ENCODE measurements around the gene PHF12. TPM values are rescaled to one million over a fixed set of nuclear protein-coding genes. Genes with fewer than 3 reads are reported as not detected.
A peak's percentile ranks its signal among the peaks of the same experiment; 100 is the strongest.
"Not testable (repeated sequence)": the region's sequence is repeated elsewhere in the genome, so short reads cannot be mapped to it uniquely, and the experiment has no call there.

PHF12 gene
- total RNA-seq, 1 experiment from 2014 or later: 48.5 TPM

DNA sequence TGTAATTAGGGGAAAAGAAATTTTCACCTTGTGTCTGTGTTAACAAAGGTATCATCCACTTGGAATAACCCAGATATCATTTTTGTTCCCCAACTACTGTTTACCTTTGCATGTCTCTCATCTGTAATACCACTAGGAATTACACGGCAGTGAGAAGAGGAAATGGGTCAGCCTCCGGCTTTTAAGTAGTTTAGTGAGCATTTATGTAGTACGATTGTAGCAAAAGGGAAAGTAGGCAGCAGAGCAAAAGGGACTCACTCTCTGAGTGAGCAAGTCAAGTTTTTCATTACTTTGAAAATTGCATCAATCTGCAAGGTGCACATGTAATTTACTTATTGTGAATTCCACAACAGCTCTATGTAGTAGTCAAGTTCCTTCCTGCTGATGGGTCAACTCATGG lies 11.2 kb downstream of the PHF12 start:
- Histone ChIP-seq H3K9me3 (replicated peaks) (no peaks in the 10 kb centered on the region), H3K4me3 (no peak overlapping the region), H3K27ac (no peak overlapping the region), H3K36me3 (peaks cover 60% of the 10 kb centered on the region), H3K27me3 (no peaks in the 10 kb centered on the region), H3K4me1 (no peaks in the 10 kb centered on the region)
- DNase-seq: no peak

DNA sequence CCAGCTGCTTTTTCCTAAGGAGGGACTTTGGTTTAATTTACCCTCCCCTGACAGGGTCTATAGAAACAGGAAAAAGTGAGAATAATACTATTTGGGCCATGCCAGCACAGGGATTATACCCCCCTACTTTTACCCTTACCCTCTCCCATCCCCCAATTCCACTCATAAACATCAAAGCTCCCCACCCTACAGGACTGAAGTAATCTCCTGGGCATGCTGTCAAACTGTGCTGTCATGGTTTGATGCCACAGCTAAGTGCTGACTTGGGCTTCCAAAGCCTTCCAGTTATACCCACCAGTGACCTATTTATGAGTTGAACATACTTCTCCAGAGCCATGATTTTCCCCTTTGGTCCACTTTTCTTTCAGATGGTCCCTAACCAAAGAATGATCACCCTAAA lies 12.8 kb downstream of the PHF12 start:
- no peak overlapping the region for H3K4me3 ChIP-seq
- no peak for DNase-seq
- H3K27ac ChIP-seq: no peak overlapping the region
- no peaks in the 10 kb centered on the region for H3K27me3 ChIP-seq
- H3K36me3 ChIP-seq: peaks cover 56% of the 10 kb centered on the region
- no peaks in the 10 kb centered on the region for H3K4me1 ChIP-seq
- no peaks in the 10 kb centered on the region for H3K9me3 ChIP-seq (replicated peaks)

DNA sequence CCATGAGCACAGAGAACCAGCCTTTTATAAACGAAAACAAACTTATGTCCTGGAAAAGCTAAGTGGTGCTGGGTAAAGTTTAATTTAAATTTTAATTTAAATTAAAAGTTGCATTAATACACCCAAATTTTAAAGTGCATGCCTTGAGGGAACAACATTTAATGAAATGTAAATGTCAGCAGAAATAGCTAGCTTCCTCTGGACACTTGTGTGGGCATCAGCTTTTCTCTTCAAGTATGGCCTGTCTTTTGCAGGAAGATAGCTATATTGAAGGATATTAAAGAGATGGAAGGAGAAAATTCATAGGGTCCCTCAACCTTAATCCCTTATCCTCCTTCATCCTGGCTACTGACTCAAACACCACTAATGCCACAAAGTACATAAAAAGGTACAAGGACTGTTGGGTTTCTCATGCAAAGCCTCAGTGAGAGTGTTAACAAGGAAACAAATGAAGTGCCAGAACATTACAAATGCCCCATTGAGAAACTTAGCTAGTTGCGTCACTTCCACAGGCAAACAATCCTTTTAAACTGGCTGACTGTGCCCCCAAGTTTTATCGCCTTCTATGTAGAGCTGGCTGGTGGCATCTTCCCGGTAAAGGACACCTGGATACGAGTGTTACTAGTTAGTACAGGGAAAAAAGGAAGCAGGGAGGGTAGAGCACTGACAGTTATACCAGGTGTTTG lies 14.1 kb downstream of the PHF12 start:
- Histone ChIP-seq H3K27me3 (no peaks in the 10 kb centered on the region), H3K36me3 (peaks cover 47% of the 10 kb centered on the region), H3K27ac (no peak overlapping the region), H3K9me3 (replicated peaks) (no peaks in the 10 kb centered on the region), H3K4me3 (no peak overlapping the region), H3K4me1 (no peaks in the 10 kb centered on the region)
- DNase-seq: no peak

DNA sequence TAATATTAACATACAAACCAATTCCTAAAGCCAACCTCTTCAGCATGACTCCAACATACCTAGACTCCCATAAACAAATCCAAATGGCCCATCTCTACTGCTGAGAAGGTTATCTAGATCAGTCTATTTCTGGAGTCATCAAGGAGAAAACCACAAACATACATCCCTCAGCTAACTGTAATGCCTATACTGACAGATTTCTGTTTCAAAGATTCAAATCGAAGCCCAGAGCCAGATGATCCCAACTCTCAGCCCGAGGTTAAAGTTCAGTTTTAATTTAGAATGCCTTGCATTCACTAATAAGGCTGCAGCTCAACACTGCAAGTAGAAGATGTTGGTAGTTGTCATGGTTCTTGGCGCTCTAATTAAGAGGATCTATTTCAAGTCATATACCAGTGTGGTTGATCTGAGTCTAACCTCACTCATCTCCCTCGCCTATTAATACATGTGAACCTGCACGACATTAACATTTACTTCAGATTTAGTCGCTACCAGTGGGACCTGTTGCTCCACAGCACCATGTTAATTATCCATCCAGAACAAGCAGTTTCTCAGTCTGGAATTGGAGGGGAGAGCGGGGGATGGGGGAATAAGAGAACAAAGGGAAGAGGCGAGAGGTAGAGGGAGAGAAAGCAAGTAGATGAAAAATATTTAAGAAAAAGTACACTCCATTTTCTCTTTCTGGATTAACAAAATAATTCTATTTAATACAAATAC lies 15.4 kb downstream of the PHF12 start:
- Histone ChIP-seq H3K27ac (no peak overlapping the region), H3K36me3 (peaks cover 42% of the 10 kb centered on the region), H3K4me1 (no peaks in the 10 kb centered on the region), H3K9me3 (replicated peaks) (no peaks in the 10 kb centered on the region), H3K27me3 (no peaks in the 10 kb centered on the region), H3K4me3 (no peak overlapping the region)
- no peak for DNase-seq

DNA sequence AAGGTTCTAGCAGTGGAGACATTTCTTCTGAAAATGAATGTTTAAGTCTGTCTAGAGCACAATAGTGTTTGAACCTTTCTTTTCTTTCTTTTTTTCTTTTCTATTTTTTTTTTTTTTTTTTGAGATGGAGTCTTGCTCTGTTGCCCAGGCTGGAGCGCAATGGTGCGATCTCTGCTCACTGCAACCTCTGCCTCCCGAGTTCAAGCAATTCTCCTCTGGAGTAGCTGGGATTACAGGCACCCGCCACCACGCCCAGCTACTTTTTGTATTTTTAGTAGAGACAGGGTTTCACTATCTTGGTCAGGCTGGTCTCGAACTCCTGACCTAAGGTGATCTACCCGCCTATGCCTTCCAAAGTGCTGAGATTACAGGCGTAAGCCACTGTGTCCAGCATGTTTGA lies 16.8 kb downstream of the PHF12 start:
- not testable (repeated sequence) for H3K4me1 ChIP-seq; H3K9me3 ChIP-seq (replicated peaks); H3K4me3 ChIP-seq; DNase-seq; H3K27ac ChIP-seq; H3K27me3 ChIP-seq
- H3K36me3 ChIP-seq: peaks cover 45% of the 10 kb centered on the region

DNA sequence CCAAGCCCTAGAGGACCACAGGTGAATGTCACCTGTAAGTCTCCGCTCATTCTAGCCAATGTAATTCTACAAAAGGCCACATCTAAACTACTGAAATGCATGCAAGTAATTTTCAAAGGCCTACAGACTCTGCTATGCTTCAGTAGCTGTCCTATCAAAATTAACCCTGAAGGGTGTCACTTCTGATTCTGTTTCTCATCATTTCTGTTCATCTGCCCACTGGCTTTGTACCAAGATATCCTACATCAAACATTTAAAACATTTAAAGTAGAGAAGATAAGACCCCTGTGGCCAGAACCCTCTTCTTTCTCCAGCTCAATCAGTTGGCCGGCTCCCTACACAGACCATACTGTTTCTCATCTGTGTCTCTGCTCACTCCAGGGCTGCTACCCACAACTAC lies 21.5 kb downstream of the PHF12 start:
- no peaks in the 10 kb centered on the region for H3K27me3 ChIP-seq
- DNase-seq: no peak
- H3K9me3 ChIP-seq (replicated peaks): peaks cover 6% of the 10 kb centered on the region; the same call in 1 of the 2 replicates
- H3K4me1 ChIP-seq: 0 out of 2 replicates have a peak, but pooled peaks cover 3% of the 10 kb centered on the region
- no peak overlapping the region for H3K27ac ChIP-seq
- H3K36me3 ChIP-seq: peaks cover 49% of the 10 kb centered on the region
- H3K4me3 ChIP-seq: no peak overlapping the region

DNA sequence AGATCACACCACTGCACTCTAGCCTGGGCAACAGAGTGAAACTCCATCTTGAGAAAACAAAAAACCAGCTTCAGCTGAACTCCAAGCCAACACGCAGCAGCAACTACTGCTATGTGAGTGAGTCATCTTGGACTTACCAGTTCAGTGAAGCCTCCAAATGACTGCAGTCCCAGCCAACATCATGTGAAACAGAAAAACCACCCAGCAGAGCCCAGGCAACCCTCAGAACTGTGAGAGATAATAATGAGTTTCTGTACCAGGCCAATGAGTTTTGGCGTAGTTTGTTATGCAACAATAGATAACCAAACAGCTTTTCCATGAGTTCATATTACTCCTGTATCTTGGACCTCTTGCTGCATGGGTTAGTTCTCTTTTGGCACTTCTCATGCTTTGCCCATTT lies 23.3 kb downstream of the PHF12 start:
- Histone ChIP-seq H3K27me3 (no peaks in the 10 kb centered on the region), H3K36me3 (peaks cover 62% of the 10 kb centered on the region), H3K4me3 (no peak overlapping the region), H3K9me3 (replicated peaks) (peaks cover 6% of the 10 kb centered on the region; the same call in 1 of the 2 replicates), H3K27ac (no peak overlapping the region), H3K4me1 (0 out of 2 replicates have a peak, but pooled peaks cover 3% of the 10 kb centered on the region)
- DNase-seq: no peak

DNA sequence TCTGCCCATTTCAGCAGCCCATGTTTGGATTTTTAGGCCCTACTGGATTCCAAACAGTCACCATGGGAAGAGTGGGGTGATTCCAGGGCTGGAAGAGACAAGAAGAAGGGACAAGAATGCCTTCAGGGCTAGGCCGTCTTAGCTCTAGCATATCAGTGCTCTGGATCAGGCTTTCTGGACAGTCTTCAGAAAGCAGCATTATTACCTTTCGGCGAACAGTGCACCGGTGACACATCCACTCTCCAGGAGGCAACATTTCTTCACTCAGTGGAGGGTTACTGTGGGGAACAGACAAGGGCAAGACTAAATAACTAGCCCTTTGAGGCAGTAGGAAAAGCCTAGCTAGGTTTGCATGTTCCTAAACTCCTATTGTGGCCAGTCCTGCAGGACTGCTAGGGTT lies 24.5 kb downstream of the PHF12 start:
- peaks cover 71% of the 10 kb centered on the region for H3K36me3 ChIP-seq
- no peak overlapping the region for H3K27ac ChIP-seq
- H3K4me1 ChIP-seq: 0 out of 2 replicates have a peak, but pooled peaks cover 3% of the 10 kb centered on the region
- no peaks in the 10 kb centered on the region for H3K27me3 ChIP-seq
- peaks cover 6% of the 10 kb centered on the region; the same call in 1 of the 2 replicates for H3K9me3 ChIP-seq (replicated peaks)
- no peak for DNase-seq
- no peak overlapping the region for H3K4me3 ChIP-seq

DNA sequence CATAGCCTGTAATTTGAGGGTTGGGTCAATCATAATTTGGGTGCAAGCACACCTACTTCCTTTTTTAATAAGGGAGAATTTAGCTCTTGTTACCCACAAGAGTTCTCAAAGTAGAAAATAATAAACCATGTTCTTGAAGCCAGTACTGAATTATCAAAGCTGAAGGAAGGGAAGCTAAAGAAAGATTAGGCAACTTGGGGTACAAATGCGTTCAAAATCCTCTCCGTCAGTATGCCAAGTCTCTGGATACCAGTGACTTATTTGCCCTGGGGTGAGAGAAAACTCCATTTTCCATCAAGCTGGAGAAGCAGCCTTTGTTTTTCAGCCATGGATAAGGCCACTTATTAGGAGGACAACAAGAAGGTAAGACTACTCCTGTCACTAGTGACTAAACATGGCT lies 25.0 kb downstream of the PHF12 start:
- Histone ChIP-seq H3K27ac (no peak overlapping the region), H3K4me3 (no peak overlapping the region), H3K36me3 (peaks cover 73% of the 10 kb centered on the region)

DNA sequence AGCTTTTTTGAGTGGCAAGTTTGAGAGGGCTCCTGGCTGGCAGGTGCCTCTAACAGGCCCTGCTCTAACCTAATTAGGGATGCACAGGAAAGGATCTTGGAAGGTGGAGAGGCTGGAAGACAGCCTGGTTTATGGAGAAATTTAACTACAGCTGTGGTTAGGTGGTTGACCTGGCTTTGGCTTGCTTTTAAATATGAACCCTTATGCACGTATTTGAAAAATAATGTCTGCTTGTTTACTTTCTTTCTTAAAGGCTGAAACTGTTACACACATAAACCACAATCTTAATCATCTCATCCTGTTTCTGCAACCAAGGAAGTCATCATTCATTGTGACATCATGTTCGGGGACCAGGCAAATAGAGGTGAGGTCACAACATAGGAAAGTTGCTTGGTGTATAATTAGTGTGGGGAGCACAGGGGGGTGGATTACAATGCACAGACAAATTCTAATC lies 25.4 kb downstream of the PHF12 start:
- Histone ChIP-seq H3K27me3 (no peaks in the 10 kb centered on the region), H3K27ac (no peak overlapping the region), H3K36me3 (peaks cover 77% of the 10 kb centered on the region), H3K4me1 (0 out of 2 replicates have a peak, but pooled peaks cover 3% of the 10 kb centered on the region), H3K9me3 (replicated peaks) (peaks cover 6% of the 10 kb centered on the region; the same call in 1 of the 2 replicates), H3K4me3 (no peak overlapping the region)
- DNase-seq: no peak

More for the DNA sequence above, 25.0 kb downstream of the PHF12 start:
- Histone ChIP-seq H3K27me3 (no peaks in the 10 kb centered on the region), H3K4me1 (0 out of 2 replicates have a peak, but pooled peaks cover 3% of the 10 kb centered on the region), H3K9me3 (replicated peaks) (peaks cover 6% of the 10 kb centered on the region; the same call in 1 of the 2 replicates)
- DNase-seq: no peak

DNA sequence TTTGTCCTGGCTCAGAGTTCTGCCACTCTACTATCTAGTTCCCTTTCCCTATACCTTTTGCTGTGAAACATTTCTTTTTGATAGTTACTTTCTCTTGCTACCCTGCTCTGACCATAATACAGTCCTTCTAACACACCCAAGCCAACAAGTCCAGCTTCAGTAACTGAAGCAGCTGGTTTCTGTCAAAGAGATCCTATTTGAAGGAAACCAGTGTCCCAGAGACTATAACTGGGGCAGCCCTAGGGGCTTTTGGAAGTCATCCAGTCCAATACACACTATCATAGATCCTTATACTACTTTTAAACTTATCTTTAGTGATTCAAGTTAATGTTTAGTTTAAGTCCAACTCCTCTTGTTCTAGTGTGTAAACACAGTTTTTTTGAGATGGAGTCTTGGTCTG lies 31.1 kb downstream of the PHF12 start:
- Histone ChIP-seq H3K27me3 (no peaks in the 10 kb centered on the region), H3K27ac (no peak overlapping the region), H3K36me3 (peaks cover 95% of the 10 kb centered on the region), H3K9me3 (replicated peaks) (no peaks in the 10 kb centered on the region), H3K4me1 (no peaks in the 10 kb centered on the region), H3K4me3 (no peak overlapping the region)
- DNase-seq: no peak

DNA sequence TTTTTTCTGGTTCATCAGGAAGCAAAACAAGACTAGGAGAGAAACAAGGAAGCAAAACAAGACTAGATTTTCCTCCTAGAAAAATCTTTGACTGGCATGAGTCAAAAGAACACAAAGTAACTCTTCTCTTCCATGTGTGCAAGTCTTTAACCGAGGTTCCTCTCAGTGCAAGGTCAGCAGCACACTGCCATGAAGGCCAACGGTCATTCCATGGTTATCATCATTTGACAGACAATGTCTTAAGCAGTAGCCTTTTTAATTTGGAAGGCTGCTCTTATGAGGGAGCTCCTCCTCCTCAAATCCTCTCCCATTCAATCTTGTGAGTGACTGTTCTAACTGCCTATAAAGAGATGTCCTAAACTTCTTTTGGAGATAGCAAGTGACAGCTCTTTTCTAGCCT lies 33.0 kb downstream of the PHF12 start:
- Histone ChIP-seq H3K4me1 (no peaks in the 10 kb centered on the region), H3K4me3 (no peak overlapping the region), H3K36me3 (peaks cover 94% of the 10 kb centered on the region), H3K27ac (no peak overlapping the region), H3K27me3 (no peaks in the 10 kb centered on the region), H3K9me3 (replicated peaks) (no peaks in the 10 kb centered on the region)
- no peak for DNase-seq

DNA sequence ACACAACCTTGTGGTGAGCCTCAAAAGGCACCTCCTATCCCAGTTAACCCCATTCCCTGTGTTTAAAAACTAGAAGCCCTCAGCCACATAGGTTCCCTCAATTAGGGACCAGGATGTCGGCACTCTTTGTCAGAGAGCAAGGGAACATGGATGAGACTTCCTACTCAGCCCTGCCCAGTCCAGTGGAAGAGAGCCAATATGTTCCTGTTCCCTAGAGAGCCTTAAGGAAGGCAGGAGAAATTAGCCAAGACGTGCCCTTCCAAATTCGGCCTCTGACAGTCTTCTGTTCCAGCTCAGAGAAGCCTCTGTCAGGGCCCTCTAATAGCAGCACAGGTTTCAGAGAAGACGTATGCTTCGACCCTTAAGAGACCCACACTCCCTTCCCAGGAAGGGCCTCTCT lies 33.9 kb downstream of the PHF12 start:
- Histone ChIP-seq H3K9me3 (replicated peaks) (no peaks in the 10 kb centered on the region), H3K4me3 (no peak overlapping the region), H3K4me1 (no peaks in the 10 kb centered on the region), H3K36me3 (peaks cover 94% of the 10 kb centered on the region), H3K27ac (no peak overlapping the region), H3K27me3 (no peaks in the 10 kb centered on the region)
- DNase-seq: no peak

DNA sequence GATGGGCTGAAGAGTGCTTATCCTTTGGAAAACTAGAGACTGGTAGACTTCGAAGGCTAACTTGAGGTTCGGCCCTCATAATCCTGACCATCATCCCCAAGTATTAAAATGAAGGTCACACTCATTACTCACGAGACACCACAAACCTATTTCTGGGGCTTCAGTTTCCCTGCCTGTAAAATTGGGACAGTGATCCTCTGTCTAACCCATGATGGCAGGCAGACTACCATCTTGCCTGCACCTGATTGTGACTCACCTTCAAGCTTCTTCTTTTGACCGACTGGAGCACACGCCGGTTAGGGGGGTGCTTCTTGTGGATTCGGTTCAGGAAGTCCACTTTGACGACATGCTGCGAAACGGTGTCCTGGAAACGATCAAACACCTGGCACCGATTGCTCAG lies 34.3 kb downstream of the PHF12 start:
- Histone ChIP-seq H3K4me1 (no peaks in the 10 kb centered on the region), H3K36me3 (peaks cover 95% of the 10 kb centered on the region), H3K27me3 (no peaks in the 10 kb centered on the region), H3K27ac (no peak overlapping the region), H3K4me3 (no peak overlapping the region), H3K9me3 (replicated peaks) (no peaks in the 10 kb centered on the region)
- no peak for DNase-seq

DNA sequence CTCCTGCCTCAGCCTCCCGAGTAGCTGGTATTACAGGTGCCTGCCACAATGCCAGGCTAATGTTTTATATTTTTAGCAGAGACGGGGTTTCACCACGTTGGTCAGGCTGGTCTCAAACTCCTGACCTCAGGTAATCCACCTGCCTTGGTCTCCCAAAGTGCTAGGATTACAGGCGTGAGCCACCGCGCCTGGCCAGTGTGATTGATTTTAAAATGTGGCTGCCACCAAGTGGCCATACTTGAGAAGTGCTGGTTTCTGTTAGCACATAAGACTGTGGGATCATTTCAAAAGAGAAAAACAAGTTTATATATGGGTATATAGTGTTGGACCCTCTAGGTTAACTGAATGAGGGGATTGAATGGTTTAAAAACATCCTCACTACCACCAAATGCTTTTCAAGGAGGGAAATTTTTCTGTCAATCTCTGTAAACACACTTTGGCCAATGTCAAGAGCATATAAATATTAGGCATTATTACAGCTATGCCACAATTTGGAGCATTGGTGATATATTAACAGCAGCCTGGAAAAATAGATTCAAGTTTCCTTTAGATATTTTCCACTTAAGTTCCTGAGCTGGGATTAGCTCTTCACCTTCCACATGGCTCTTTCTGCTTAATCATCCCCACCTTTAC lies 34.9 kb downstream of the PHF12 start:
- peak in 1 of 2 experiments; percentile 62 for DNase-seq
- Histone ChIP-seq H3K36me3 (peaks cover 95% of the 10 kb centered on the region), H3K27ac (no peak overlapping the region), H3K27me3 (no peaks in the 10 kb centered on the region), H3K9me3 (replicated peaks) (no peaks in the 10 kb centered on the region), H3K4me3 (no peak overlapping the region), H3K4me1 (no peaks in the 10 kb centered on the region)
